ENCODE data around the gene USE1.

The USE1 gene

DNA sequence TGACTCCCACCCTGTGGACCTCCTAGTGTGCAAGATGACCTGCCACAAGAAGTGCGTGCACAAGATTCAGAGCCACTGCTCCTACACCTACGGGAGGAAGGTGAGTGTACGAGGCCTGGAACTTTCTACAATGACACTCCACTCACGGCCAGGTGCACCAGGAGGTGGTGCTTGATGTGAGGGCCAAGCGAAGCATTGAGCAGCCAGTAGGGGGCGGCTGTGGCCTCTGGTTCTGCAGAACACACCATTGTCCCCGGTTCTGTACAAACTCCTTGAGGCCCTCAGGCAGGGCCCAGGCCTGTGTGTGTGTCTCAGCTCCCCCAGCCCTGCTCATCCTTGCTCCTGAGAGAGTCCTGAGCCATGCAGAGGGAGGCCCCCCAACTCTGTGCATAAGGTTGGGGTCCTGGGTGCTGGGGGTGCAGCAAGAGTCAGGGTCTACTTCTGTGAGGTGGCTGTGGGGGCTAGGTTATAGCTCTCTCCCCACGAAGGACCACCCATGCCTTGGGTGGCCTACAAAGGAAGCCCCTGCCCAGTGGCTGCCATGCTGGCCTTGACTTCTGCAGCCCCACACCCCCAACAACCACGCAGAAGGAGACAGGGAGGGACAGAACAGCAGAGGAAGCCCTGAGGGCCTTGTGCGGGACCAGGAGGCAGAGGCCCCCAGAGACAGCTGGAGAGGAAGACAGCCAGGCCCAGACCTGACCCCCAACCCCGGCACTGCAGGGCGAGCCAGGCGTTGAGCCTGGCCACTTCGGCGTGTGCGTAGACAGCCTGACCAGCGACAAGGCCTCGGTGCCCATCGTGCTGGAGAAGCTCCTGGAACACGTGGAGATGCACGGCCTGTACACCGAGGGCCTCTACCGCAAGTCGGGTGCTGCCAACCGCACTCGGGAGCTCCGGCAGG is 9.7 kb upstream of the USE1 start:
- DNase-seq (ENCODE audit: low read depth in 2 of 2): peak; percentile 36 to 37

- DNase-seq (ENCODE audit: low read depth in 2 of 2): no peak
These were observed 8.2 kb upstream of the USE1 start for GRCh38 chr19:17206736-17207581.

GRCh38 chr19:17209126-17210036 is 5.8 kb upstream of the USE1 start:
- no peak for DNase-seq (ENCODE audit: low read depth in 2 of 2)

DNA sequence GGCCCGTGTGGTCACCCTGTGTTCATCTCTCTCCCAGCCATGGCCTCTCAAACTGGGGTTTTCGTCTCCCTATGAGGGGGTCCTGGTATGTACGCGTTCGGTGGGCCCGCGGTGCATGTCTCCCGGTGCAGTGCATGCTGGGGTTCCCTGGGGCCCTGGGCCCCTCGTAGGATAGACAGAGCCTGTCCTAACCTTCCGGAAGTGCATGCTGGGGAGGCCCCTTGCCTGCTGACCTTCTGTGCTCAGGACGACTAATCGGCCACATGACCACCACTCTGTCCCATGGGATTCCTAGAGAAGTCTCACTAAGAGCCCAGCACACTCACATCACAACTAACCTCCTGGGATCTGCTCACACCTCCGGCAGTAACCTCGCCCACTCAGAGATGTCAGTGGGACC is 4.9 kb upstream of the USE1 start:
- no peak for DNase-seq (ENCODE audit: low read depth in 2 of 2)

GRCh38 chr19:17211547-17212446 is 3.4 kb upstream of the USE1 start:
- DNase-seq (ENCODE audit: low read depth in 2 of 2): no peak

DNA sequence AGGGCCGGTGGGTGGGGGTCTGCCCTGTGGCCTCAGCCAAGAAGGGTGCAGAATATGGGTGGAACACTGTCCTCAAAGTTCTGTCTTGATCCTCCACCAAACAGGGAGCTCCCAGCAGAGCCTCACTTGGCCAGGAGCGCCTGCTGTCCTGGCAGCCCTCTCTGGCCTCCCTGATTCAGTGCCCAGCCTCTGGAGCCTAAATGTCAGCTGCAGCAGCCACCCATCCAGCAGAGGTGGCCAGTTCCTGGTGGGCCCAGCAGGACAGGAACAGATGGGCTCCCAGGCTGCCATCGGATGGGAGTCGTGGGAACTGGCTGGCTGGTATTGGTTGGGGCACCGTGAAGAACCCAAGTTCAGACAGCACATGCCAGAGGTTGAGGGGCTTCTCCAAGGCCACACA is 1.8 kb upstream of the USE1 start:
- no peak for DNase-seq (ENCODE audit: low read depth in 2 of 2)

DNA sequence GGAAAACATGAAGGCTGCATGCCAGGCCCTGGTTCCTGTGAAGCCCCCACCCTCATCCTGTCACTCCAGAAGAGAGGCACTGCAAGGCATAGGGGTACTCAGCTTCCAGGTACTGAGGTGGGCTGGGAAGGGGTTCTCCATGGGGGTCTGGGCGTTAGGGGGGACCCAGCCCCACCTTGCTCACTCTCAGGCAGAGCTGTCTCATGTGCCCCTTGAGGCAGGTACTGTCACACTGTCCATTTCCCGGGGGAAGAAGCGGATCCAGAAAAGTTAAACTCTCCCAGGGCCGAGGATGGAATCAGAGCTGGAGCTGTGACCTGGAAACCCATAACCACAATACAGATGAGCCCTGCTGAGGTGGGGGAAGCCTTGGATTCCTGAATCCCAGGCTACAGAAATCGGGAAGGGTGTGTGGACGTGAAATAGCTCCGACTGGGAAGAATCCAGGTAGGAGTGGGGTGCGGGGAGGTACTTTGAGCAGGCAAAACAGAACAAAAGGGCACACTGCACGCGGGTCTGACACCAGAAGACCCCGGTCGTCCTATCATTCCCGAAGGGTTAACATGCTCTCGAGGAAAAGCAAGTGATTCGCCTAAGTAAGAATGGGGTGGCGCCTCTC is 540 bp upstream of the USE1 start:
- no peak for DNase-seq (ENCODE audit: low read depth in 2 of 2)

- DNase-seq (ENCODE audit: low read depth in 2 of 2): no peak
These were observed 1.0 kb downstream of the USE1 start for GRCh38 chr19:17216058-17216670.

- no peak for DNase-seq (ENCODE audit: low read depth in 2 of 2)
These were observed 4.1 kb downstream of the USE1 start for GRCh38 chr19:17219286-17219685.

- DNase-seq (ENCODE audit: low read depth in 2 of 2): no peak
These were observed 5.1 kb downstream of the USE1 start for GRCh38 chr19:17220207-17220758.

DNA sequence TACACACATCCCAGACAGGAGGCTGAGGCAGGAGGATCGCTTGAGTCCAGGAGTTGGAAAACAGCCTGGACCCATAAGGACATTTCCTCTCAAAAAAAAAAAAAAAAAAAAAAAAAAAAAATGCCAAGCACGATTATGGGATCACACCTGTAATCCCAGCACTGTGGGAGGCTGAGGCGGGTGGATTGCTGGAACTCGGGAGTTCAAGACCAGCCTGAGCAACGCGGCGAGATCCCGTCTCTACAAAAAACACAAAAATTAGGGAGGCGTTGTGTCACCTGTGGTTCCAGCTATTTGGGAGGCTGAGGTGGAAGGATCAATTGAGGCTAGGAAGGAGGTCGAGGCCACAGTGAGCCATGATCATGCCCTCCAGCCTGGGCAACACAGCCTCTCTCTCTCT is 9.9 kb downstream of the USE1 start:
- no peak for DNase-seq (ENCODE audit: low read depth in 2 of 2)

- peak; percentile 93 to 94 for DNase-seq (ENCODE audit: low read depth in 2 of 2)
These were observed 11.1 kb downstream of the USE1 start, which contains the start of gene OCEL1 for GRCh38 chr19:17226002-17226933. Gene OCEL1, plus strand, starts transcription at chr19:17226226. Its CDS starts 22 bp downstream, at chr19:17226248.

DNA sequence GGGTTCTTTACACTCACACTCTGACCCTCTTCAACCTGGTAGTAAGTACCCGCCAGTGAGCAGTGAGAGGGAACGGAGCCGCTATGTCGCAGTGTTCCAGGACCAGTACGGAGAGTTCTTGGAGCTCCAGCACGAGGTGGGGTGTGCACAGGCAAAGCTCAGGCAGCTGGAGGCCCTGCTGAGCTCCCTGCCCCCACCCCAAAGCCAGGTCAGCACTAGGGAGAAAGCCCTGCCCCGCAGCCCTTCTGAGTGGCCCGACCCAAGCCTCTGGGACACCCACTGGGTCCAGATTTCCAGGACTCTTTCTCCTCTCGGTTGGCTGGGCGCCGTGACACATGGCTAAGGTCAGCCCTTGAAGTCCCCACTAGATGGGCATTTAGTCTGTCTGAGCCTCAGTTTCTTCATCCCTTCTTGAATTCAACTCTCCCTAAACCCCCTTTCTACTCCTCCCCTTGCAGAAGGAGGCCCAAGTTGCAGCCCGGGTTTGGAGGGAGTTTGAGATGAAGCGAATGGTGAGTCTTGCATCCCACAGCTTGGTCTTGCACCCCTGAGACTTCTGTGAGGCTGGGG is 12.7 kb downstream of the USE1 start:
- no peak for DNase-seq (ENCODE audit: low read depth in 2 of 2)

DNA sequence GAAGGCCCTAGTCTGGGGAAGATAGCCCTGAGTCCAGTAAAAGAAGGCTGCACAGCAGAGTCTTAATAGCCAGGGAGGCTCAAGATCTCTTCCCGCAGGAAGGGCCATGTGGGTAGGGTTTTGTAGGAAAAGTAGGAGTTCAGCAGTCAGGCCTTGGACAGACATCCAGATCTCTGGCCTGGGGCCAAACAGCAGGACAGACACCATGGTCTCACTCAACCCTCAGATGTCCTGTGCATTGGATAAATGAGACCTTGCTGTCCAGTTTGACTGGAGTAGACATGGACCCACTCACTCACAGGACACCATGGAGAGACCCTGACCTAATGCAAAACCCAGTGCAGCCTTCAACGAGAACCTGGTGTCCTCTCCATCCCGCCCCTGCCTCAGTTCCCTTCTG is 14.7 kb downstream of the USE1 start:
- no peak for DNase-seq (ENCODE audit: low read depth in 2 of 2)

DNA sequence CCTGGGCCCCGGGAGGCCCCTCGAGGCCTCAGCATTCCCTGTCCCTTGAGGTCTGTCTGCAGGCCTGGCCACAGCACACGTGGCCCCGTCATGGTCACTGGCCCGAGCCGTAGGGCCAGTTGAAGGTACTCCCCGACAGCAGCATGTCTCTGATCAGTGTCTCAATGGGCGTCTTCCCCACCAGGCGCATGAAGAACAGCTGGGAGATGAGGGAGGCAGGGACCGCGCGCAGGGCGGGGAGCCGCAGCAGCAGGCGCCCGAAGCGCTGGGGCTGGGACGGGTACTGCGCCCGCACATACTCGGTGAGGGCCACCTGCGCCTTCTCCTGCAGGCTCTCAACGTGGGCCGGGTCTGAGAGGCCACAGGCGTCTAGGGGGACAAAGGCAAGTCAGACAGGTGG is 17.1 kb downstream of the USE1 start:
- no peak for DNase-seq (ENCODE audit: low read depth in 2 of 2)

DNA sequence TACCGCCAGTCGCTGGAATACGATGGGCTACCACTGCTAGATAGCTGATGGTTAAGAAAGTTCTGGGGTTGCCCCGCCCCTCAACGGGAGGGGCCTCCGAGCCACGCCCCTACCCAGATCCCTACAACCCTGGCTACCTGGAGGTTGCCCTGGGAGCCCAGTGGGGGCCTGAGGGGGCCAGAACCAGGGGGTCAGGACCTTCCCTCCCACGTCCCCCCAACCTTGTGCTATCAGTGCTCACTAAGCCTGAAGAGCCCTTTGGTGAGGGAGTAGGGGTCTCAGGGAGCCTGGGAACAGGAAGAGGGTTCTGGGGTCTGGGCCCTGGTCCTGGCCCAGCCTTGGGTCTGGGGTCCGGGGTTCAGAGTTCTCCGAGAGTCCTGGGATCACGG is 19.7 kb downstream of the USE1 start:
- no peak for DNase-seq (ENCODE audit: low read depth in 2 of 2)

DNA sequence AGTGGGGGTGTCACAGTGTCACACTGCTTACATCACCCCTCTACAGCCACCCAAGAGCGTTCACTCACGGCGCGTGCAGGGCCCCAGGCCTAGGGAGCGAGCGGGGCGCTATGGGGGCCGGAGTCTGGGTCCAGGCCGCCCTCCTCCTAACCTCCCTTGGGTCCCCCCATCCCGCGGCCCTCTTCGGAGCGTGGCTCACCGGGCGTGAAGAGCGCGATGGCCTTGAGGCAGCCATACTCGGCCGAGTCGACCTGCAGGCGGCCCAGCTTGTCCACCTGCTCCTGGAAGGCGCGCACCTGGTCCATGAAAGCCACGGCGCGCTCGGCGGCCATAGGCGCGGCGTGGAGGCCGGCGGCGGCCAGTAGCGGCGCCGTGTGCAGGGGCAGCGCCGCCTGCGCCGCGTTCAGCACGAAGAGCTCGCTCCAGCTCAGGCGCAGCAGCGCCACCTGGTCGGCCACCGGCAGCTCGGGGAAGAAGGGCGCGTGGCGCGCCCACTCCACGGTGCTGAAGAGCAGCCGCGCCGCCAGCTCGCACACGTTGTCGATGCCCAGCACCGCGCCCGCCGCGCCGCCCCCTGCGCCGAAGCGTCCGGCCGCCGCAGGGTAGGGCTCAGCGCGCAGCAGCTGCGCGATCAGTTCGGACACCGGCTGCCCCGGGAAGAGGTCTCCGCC is 20.3 kb downstream of the USE1 start:
- DNase-seq (ENCODE audit: low read depth in 2 of 2): peak; percentile 39 to 46
